HG03103 (cell line): Measurements from ENCODE around the gene AP1B1.

ENCODE experiments used
- ATAC-seq: cut with Tn5 transposase; IDR thresholded peaks from one replicate; pipeline ENCODE4 v1.9.1; 2021; ENCODE audit warnings: low read depth; ENCODE audit not compliant: unreplicated experiment

Gene AP1B1

DNA sequence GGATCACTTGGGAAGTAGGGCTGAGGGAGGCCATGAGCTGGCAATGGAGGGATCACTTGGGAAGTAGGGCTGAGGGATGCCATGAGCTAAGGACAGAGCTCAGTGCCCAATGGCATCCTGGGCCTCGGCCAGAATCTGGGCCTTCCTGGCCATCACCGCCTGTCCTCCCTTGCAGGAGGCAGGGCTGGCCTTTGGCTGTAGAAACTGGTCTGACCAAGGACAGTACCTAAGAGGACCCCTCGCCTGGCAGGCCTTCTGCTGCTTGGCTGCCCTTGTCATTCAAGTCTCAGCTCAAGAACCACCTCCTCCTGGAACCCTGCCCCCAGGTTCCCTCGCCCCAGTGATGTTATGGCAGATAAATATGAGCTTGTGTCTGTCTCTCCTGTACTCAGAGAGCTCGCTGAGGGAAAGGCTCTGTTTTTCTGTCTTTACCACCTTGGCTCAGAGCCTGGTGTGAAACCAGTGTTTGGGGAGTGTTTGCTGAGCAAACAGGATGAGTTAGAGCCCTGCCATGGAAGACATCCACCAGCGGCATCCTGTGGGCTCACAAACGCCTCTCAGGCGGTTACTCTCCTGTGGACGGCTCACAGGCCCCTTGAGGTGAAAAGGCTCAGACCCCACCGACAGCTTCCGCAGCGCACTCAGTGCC is 53.5 kb downstream of the AP1B1 start:
- no peak for ATAC-seq

DNA sequence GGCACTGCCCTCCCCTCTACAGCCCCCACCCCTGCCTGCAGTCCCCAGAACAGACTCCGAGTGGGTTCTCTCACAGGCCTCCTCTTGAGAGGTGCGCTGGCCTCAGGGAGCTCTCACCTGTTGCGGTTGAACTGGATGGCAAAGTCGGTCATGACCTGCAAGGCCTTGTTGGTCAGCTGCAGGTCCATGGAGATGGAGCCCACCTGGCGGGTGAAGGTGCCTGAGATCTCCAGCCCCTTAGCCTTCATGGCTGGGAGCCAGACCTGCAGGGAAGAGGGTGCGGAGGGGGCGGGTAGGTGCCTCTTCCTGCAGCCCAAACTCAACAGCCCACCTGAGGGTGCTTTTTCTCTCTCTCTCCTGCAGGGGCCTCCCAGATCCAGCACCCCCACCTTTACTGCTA is 54.2 kb downstream of the AP1B1 start:
- no peak for ATAC-seq

DNA sequence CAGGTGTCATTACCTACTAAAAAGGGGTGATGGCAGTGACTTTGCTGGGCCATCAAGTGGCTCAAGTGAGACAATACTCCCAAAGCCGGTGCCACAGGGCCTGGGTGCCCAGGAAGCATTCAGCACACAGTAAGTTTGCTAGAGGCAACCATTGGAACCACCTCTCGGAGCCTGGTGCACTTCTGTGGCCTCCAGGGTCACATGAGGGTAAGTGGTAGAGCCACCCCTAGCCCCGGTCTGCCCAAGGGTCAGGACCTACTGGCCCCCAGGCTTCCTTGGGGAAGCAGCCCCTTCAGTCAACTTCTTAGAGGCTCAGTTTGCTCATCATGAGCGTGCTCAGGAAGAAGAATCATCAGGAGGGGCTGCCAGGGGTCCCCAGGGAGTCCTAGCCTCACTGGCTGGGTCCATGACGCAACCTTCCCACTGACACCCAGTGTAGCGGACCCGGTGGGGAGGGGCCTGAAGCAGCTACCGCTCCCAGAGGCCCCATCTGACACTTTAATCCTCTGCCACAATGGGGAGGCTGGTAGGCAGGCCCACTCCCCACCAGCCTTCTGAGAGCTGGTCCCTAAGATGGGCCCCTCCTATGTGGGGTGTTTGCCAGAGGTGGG is 55.4 kb downstream of the AP1B1 start:
- no peak for ATAC-seq

DNA sequence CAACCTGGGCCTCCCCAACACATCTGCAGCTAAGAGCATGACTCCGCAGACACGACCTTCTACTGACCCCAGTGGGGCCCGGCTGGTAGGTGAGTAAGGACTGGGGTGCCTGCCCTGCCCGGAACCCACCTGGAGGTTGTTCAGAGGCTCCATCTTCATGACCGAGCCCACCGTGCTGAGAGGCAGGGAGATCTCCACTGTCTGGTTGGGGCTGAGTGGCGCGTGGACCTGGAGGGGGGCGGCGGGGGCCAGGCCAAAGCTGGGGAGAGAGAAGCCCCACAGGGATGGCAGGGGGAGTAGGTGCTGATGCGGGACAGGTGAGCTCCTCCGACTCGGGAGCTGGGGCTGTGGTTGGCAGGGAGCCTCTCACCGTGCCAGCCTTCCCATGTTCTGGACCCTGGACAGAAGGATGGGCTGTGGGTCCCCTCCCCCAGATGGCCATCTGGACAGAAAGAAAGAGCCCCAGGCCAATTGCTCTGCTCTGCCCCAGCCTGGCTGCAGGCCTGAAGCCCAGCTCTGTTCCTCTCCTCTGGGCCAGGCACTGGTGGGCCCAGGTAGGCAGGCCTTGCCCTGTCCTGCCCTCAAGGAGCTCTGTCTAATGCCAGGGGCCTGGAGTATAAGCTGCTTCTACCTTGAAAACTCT is 56.6 kb downstream of the AP1B1 start:
- no peak for ATAC-seq

- no peak for ATAC-seq
Measured at GRCh38 chr22:29331213-29331612, 57.2 kb downstream of the AP1B1 start.

GRCh38 chr22:29330753-29331152 is 57.6 kb downstream of the AP1B1 start:
- ATAC-seq: no peak

DNA sequence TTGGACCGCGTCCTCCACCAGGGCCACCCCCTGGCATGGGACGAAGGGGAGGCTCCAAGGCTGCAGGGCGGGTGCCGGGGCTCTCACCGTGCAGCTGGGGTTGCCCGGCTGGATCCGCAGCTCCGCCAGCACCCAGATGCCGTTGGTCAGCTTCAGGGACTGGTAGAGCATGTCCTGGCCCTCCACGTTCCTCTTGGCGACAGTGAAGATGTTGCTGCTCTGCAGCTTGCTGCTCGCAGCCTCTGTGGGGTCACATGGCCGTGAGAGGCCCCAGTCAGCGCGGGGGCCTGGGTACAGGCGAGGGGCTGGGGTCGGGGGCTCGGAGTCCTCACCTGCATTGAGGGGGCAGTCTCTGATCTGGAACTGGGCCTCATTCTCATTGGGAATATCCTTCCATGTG is 58.1 kb downstream of the AP1B1 start:
- no peak for ATAC-seq

DNA sequence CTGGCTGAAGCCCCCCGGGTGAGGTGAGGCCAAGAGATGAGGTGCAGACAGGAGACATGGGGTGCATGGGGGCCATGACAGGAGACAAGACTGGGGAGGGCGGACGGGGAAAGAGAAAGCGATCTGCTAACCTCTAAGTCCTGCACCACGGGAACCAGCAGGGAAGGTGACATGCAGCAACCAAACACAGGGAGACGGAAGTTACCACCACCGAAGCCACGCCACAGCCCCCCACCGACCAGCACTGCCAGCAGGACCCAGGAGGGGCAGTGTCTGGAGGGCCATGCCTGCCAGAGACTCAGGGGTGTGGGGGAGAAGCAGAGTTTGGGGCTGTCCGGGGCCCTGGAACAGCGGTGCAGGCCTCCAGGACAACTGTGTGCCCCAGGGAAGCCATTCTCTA is 58.8 kb downstream of the AP1B1 start:
- ATAC-seq: no peak

- no peak for ATAC-seq
Measured at GRCh38 chr22:29328566-29329500, 59.5 kb downstream of the AP1B1 start.

- ATAC-seq: no peak
Measured at GRCh38 chr22:29328055-29328454, 60.3 kb downstream of the AP1B1 start.

GRCh38 chr22:29327089-29327764 is 61.1 kb downstream of the AP1B1 start:
- ATAC-seq: no peak

DNA sequence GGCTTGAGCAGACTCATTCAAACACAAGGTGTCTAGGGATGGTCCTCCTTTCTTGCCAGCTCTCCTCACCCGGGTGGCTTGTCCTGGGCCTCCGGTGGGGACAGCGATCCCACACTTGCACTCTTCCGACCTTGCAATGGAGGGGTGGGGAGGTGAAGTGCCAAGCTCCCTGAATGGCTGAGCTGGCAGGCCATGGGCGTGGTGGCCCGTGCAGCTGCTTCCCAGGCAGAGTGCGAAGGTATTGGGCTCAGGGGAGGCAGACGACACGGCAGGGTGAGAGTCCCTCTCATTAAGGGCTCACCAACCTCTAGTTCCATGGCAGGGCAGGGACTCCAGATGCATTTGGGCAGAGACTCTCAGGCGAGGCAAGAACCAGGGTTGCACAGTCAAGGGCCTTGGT is 61.9 kb downstream of the AP1B1 start:
- no peak for ATAC-seq

DNA sequence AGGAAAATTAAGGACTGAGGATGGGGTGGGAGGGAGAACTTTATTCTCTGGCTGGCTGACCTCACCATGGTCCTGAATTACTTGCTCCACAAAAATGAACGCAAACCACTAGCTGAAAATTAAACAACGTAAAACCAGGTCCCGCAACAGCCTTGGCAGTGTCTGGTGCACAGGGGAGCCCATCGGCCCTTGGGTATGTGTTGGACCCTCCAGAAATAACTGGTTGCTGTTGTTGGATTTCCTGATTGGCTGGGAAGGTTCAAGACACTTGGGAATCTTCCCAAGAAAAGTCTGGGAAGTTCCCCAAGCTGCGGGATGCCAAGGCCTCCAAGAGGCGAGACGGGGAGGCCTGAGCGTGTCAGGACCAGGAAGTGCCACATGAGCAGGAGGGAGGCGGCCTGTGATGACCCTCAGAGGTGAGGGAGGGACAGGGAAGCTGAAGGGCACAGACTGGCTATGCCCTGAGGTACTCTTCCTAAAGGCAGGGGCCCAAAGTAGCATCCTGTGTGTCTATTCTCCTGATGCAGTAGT is 62.5 kb downstream of the AP1B1 start:
- no peak for ATAC-seq

GRCh38 chr22:29325356-29325755 is 63.0 kb downstream of the AP1B1 start:
- no peak for ATAC-seq

- no peak for ATAC-seq
Measured at GRCh38 chr22:29323641-29324040, 64.7 kb downstream of the AP1B1 start.

DNA sequence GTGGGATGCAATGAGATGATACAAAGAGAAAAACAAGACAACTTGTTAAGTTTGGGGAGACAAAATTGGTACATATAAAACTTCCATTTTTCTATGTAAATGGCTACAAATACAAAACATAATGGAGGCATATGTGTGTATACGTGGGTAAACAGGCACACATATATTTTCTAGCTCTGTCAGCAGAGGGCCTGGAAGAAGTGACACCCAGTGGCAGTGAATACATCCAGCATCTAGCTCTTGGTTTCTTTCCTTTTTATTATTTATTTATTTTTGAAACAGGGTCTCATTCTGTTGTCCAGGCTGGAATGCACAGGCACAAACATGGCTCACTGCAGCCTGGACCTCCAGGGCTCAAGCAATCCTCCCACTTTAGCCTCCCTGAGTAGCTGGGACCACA is 67.8 kb downstream of the AP1B1 start:
- no peak for ATAC-seq

DNA sequence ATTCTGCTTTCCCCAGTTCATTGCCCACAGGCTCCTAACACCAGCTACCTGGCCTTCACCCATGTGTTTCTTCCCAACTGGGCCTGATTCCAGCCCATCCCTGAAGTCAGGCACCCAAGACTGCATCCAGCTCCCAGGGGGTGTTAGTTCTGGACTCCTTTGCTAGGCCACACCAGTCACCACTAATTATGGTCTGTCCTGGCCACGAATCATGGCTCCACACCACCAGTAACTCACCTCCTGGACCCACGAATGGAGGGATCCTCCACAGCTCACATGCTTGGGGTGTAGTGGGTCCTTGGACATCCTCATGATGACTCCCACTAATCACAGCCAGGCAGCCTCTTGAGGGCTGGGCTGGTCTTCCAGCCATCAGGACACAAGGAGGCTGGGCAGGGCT is 69.3 kb downstream of the AP1B1 start:
- no peak for ATAC-seq

GRCh38 chr22:29317827-29318454 is 70.4 kb downstream of the AP1B1 start:
- ATAC-seq: no peak

- ATAC-seq: no peak
Measured at GRCh38 chr22:29316141-29316828, 72.1 kb downstream of the AP1B1 start.
